Measurements from ENCODE around the gene IL3. TPM values are rescaled to one million over a fixed set of nuclear protein-coding genes. Genes with fewer than 3 reads are reported as not detected.

The IL3 gene
- total and polyA plus RNA-seq, 9 of the 15 experiments (the other 6 are each of a cell fraction or from before 2014, with no cell fraction given) = not detected

DNA sequence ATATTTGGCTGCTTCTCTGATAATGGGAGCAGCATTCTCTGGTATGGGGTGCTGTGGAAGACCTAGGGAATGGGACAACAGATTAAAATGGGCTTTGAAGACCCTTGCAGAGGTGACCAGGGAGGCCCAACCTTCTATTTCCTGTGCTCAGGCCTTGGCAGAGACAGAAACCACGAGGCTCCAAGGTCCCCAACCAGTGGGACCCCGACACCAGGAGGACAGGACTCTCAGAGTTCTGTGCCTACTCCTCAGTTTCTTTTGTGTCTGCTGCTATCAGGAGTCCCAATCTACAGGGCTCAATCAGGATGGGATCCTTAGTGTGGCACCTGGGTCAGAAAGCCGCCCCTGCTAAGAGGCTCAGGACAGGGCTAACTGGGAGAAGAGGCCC is 42.5 kb downstream of the IL3 start:
- no peaks in the 10 kb centered on the region; the same call in 2 of the 3 replicates for H3K36me3 ChIP-seq (ENCODE audit: control insufficient read depth, insufficient read depth, low read length)
- ChIA-PET CTCF (ENCODE audit: low intra/inter-chr PET ratio) (no interaction called here), POLR2A (interaction anchor here (0.7 to 2.2 kb wide), 5 partner anchors 10 to 212 kb away, joined by 3 to 11 read pairs (median 3); no protein-coding TSS in a partner anchor)
- H3K27me3 ChIP-seq (ENCODE audit: control insufficient read depth in 2 of 2, insufficient read depth in 2 of 2, low read length in 2 of 2) = no peaks in the 10 kb centered on the region
- intact Hi-C loops (cut with micrococcal nuclease) (no loop called here), in situ Hi-C loops (cut with MboI) (no loop called here)
- peaks cover 28 to 61% of the 10 kb centered on the region in 2 experiments for H3K4me1 ChIP-seq (replicated peaks in 1 of 2; ENCODE audit: control insufficient read depth in 2 of 2, insufficient read depth in 2 of 2, low read length in 2 of 2)
- no peaks in the 10 kb centered on the region for H3K9me1 ChIP-seq (ENCODE audit: control insufficient read depth, insufficient read depth, low read length)
- 57% methylated on average over 3 of the region's 3 CpGs for WGBS (ENCODE audit: insufficient coverage, low coverage, missing lambda C conversion rate)
- H3K27ac ChIP-seq (ENCODE audit: extremely low read depth, low read depth, low read length) = peak overlapping the region; percentile 75; the same call in 2 of the 3 replicates
- TF ChIP-seq ZKSCAN8 (CRISPR knock-in tag; IDR thresholded peaks at IDR 0.05) (0 out of 2 replicates have a peak, but pooled peaks have one; percentile 45), TCFL5 (CRISPR knock-in tag; conservative IDR thresholded peaks at IDR 0.05) (no peak), ZNF76 (CRISPR knock-in tag; IDR thresholded peaks at IDR 0.05; ENCODE audit: borderline replicate concordance) (no peak), CBFA2T2 (conservative IDR thresholded peaks at IDR 0.05) (no peak), ZBTB7A (IDR thresholded peaks at IDR 0.05; ENCODE audit: borderline replicate concordance, control insufficient read depth, low read depth, low read length) (0 out of 2 replicates have a peak, but pooled peaks have one; percentile 22)
- TF ChIP-seq, protein P1, sequence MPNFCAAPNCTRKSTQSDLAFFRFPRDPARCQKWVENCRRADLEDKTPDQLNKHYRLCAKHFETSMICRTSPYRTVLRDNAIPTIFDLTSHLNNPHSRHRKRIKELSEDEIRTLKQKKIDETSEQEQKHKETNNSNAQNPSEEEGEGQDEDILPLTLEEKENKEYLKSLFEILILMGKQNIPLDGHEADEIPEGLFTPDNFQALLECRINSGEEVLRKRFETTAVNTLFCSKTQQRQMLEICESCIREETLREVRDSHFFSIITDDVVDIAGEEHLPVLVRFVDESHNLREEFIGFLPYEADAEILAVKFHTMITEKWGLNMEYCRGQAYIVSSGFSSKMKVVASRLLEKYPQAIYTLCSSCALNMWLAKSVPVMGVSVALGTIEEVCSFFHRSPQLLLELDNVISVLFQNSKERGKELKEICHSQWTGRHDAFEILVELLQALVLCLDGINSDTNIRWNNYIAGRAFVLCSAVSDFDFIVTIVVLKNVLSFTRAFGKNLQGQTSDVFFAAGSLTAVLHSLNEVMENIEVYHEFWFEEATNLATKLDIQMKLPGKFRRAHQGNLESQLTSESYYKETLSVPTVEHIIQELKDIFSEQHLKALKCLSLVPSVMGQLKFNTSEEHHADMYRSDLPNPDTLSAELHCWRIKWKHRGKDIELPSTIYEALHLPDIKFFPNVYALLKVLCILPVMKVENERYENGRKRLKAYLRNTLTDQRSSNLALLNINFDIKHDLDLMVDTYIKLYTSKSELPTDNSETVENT (CRISPR knock-in tag; IDR thresholded peaks at IDR 0.05) = no peak
- TF ChIP-seq, protein P2, sequence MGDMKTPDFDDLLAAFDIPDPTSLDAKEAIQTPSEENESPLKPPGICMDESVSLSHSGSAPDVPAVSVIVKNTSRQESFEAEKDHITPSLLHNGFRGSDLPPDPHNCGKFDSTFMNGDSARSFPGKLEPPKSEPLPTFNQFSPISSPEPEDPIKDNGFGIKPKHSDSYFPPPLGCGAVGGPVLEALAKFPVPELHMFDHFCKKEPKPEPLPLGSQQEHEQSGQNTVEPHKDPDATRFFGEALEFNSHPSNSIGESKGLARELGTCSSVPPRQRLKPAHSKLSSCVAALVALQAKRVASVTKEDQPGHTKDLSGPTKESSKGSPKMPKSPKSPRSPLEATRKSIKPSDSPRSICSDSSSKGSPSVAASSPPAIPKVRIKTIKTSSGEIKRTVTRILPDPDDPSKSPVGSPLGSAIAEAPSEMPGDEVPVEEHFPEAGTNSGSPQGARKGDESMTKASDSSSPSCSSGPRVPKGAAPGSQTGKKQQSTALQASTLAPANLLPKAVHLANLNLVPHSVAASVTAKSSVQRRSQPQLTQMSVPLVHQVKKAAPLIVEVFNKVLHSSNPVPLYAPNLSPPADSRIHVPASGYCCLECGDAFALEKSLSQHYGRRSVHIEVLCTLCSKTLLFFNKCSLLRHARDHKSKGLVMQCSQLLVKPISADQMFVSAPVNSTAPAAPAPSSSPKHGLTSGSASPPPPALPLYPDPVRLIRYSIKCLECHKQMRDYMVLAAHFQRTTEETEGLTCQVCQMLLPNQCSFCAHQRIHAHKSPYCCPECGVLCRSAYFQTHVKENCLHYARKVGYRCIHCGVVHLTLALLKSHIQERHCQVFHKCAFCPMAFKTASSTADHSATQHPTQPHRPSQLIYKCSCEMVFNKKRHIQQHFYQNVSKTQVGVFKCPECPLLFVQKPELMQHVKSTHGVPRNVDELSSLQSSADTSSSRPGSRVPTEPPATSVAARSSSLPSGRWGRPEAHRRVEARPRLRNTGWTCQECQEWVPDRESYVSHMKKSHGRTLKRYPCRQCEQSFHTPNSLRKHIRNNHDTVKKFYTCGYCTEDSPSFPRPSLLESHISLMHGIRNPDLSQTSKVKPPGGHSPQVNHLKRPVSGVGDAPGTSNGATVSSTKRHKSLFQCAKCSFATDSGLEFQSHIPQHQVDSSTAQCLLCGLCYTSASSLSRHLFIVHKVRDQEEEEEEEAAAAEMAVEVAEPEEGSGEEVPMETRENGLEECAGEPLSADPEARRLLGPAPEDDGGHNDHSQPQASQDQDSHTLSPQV (IDR thresholded peaks at IDR 0.05) = 0 out of 2 replicates have a peak, but pooled peaks have one; percentile 42
- TF ChIP-seq, protein P3, sequence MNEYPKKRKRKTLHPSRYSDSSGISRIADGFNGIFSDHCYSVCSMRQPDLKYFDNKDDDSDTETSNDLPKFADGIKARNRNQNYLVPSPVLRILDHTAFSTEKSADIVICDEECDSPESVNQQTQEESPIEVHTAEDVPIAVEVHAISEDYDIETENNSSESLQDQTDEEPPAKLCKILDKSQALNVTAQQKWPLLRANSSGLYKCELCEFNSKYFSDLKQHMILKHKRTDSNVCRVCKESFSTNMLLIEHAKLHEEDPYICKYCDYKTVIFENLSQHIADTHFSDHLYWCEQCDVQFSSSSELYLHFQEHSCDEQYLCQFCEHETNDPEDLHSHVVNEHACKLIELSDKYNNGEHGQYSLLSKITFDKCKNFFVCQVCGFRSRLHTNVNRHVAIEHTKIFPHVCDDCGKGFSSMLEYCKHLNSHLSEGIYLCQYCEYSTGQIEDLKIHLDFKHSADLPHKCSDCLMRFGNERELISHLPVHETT (CRISPR knock-in tag; conservative IDR thresholded peaks at IDR 0.05 in 1 of 2, IDR thresholded peaks at IDR 0.05 in 1 of 2) = peak in 1 of 2 experiments; percentile 18; a peak in 1 of 4 replicates
- no TSS peak for BruUV-seq (replicated peaks)
- no peak for FAIRE-seq
- no peak overlapping the region for H3K4me2 ChIP-seq (ENCODE audit: insufficient read depth, low read length)
- no peak overlapping the region for H2AFZ ChIP-seq (ENCODE audit: low read depth, low read length)
- no peak overlapping the region for H3K4me3 ChIP-seq
- DNase-seq (ENCODE audit: extremely low read depth in 1 of 4, low spot score in 3 of 4) = no peak
- no peaks in the 10 kb centered on the region; the same call in 2 of the 3 replicates for H3K79me2 ChIP-seq (ENCODE audit: control insufficient read depth, insufficient read depth, low read length)
- no peak for ATAC-seq
- peak overlapping the region; percentile 21 to 23; a peak in 2 of 4 replicates for H3K9ac ChIP-seq (ENCODE audit: insufficient read depth in 1 of 2, low read depth in 2 of 2, low read length in 2 of 2)
- H4K20me1 ChIP-seq (replicated peaks; ENCODE audit: control insufficient read depth, insufficient read depth, low read length) = peaks cover 8% of the 10 kb centered on the region; the same call in 1 of the 2 replicates
- no peaks in the 10 kb centered on the region for H3K9me3 ChIP-seq (replicated peaks; ENCODE audit: control insufficient read depth, insufficient read depth, low read depth, low read length)

Data from K562 (cell line).